ENCODE measurements around the gene TRMT1. TPM values are rescaled to one million over a fixed set of nuclear protein-coding genes. Genes with fewer than 3 reads are reported as not detected.

Gene TRMT1
- total RNA-seq, 1 experiment from 2014 or later, result 91.8 TPM

- H3K4me2 ChIP-seq (ENCODE audit: low read length), result peak overlapping the region; percentile 52
- no peak for DNase-seq
- CTCF ChIA-PET, result interaction anchor here (0.6 to 2.3 kb wide), 4 partner anchors 11 to 140 kb away, joined by 8 to 16 read pairs (median 10); no protein-coding TSS in a partner anchor
Measured at GRCh38 chr19:13104848-13105711, 11.5 kb downstream of the TRMT1 start.

GRCh38 chr19:13104360-13104847 is 12.1 kb downstream of the TRMT1 start:
- no peaks in the 10 kb centered on the region for H4K20me1 ChIP-seq (ENCODE audit: low read length)
- H3K4me3 ChIP-seq (ENCODE audit: low read length), result peak overlapping the region; percentile 57
- DNase-seq (peak; percentile 50), ATAC-seq (peak; percentile 17)
- H3K36me3 ChIP-seq (ENCODE audit: low read depth, low read length), result peaks cover 5% of the 10 kb centered on the region; the same call in 1 of the 2 replicates
- H3K9me3 ChIP-seq (ENCODE audit: low read length), result no peaks in the 10 kb centered on the region
- no peaks in the 10 kb centered on the region for H3K79me2 ChIP-seq (ENCODE audit: low read length)
- intact Hi-C loops (cut with micrococcal nuclease), result loop anchor here (5.0 kb wide), 1 partner anchor 48 kb away; the partner anchor contains the start of genes IER2 and STX10
- no peaks in the 10 kb centered on the region for H3K27me3 ChIP-seq (ENCODE audit: low read length)
- BruUV-seq (replicated peaks), result no TSS peak
- ChIA-PET CTCF (interaction anchor here (0.6 to 2.3 kb wide), 4 partner anchors 10 to 1507 kb away, joined by 8 to 16 read pairs (median 10); no protein-coding TSS in a partner anchor), POLR2A (ENCODE audit: unreplicated experiment) (interaction anchor here (0.6 kb wide), 1 partner anchor 50 kb away, joined by 6 read pairs; no protein-coding TSS in a partner anchor)
- H3K4me1 ChIP-seq (ENCODE audit: insufficient read depth, low read length), result peaks cover 10% of the 10 kb centered on the region; the same call in 1 of the 2 replicates
- no peaks in the 10 kb centered on the region for H3K9me2 ChIP-seq (replicated peaks; ENCODE audit: low read length)
- H2AFZ ChIP-seq (ENCODE audit: low read length), result peak overlapping the region; percentile 70
- peak overlapping the region; percentile 14; the same call in 1 of the 2 replicates for H3K9ac ChIP-seq (ENCODE audit: low read length)
- no peaks in the 10 kb centered on the region for H3F3A ChIP-seq (ENCODE audit: low read length, unreplicated experiment)
- H3K4me2 ChIP-seq (ENCODE audit: low read length), result peak overlapping the region; percentile 52
- TF ChIP-seq CTCF (conservative IDR thresholded peaks at IDR 0.05; ENCODE audit: low read depth, low read length) (peak; percentile 94), EZH2 (IDR thresholded peaks at IDR 0.05; ENCODE audit: low read length, unreplicated experiment) (no peak), EZH2phosphoT487 (IDR thresholded peaks at IDR 0.05; ENCODE audit: borderline replicate concordance, low read length) (no peak)
- H3K27ac ChIP-seq (ENCODE audit: low read length), result no peak overlapping the region

More at GRCh38 chr19:13104848-13105711, 11.5 kb downstream of the TRMT1 start:
- H3F3A ChIP-seq (ENCODE audit: low read length, unreplicated experiment), result no peaks in the 10 kb centered on the region
- H3K4me3 ChIP-seq (ENCODE audit: low read length), result peak overlapping the region; percentile 57
- H4K20me1 ChIP-seq (ENCODE audit: low read length), result no peaks in the 10 kb centered on the region
- H3K9me2 ChIP-seq (replicated peaks; ENCODE audit: low read length), result no peaks in the 10 kb centered on the region
- H3K9me3 ChIP-seq (ENCODE audit: low read length), result no peaks in the 10 kb centered on the region
- H3K36me3 ChIP-seq (ENCODE audit: low read depth, low read length), result peaks cover 10% of the 10 kb centered on the region; the same call in 1 of the 2 replicates
- no peaks in the 10 kb centered on the region for H3K27me3 ChIP-seq (ENCODE audit: low read length)
- TSS peak; percentile 49 for BruUV-seq (replicated peaks)
- POLR2A ChIA-PET (ENCODE audit: unreplicated experiment), result interaction anchor here (0.6 to 0.8 kb wide), 3 partner anchors 11 to 128 kb away, joined by 3 to 17 read pairs (median 6); no protein-coding TSS in a partner anchor
- peak overlapping the region; percentile 70 for H2AFZ ChIP-seq (ENCODE audit: low read length)
- H3K27ac ChIP-seq (ENCODE audit: low read length), result no peak overlapping the region
- TF ChIP-seq EZH2phosphoT487 (IDR thresholded peaks at IDR 0.05; ENCODE audit: borderline replicate concordance, low read length), result no peak
- peak; percentile 49; the same call in 1 of the 2 replicates for TF ChIP-seq CTCF (conservative IDR thresholded peaks at IDR 0.05; ENCODE audit: low read depth, low read length)
- TF ChIP-seq EZH2 (IDR thresholded peaks at IDR 0.05; ENCODE audit: low read length, unreplicated experiment), result no peak
- H3K4me1 ChIP-seq (ENCODE audit: insufficient read depth, low read length), result peaks cover 10% of the 10 kb centered on the region; the same call in 1 of the 2 replicates
- no peaks in the 10 kb centered on the region for H3K79me2 ChIP-seq (ENCODE audit: low read length)
- 0 out of 2 replicates have a peak overlapping the region, but pooled peaks have one; percentile 14 for H3K9ac ChIP-seq (ENCODE audit: low read length)
- intact Hi-C loops (cut with micrococcal nuclease), result loop anchor here (5.0 kb wide), 1 partner anchor 47 kb away; the partner anchor contains the start of genes IER2 and STX10
- peak; percentile 11; the same call in 1 of the 2 replicates for ATAC-seq

Data from PC-3 (cell line).